ENCODE measurements around the gene EIF4E2.

DNA sequence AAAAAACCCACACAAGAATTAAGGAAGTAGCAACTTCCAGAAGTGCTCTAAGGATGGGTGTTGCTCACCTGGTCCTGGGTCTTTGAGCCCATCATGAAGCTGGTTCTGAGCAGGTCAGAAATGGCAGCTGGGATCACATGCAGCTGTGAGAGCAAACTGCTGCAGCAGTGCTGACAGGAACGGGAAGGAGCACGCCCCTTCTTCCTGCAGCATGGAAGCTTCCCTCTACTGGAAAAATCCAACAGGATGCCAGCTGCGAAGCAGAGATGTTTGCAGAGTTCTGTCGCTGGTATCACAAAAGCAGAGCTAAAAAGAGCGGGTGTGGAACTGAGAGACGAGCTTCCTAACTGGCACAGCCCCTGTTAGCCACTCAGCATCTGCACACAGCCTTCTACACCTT is 33.7 kb downstream of the EIF4E2 start:
- TF ChIP-seq RAD21 (IDR thresholded peaks at IDR 0.05; ENCODE audit: low read depth) (no peak), EP300 (IDR thresholded peaks at IDR 0.05; ENCODE audit: borderline replicate concordance) (no peak), REST (IDR thresholded peaks at IDR 0.05; ENCODE audit: low read depth) (no peak)

Measured in Ishikawa (cell line).